Stimulated activated naive CD4-positive, alpha-beta T cell treated with Interleukin-2 at 50 U/mL for 16 hours (primary cell): ENCODE results near the gene RGR.
A peak's percentile ranks its signal among the peaks of the same experiment; 100 is the strongest.
"Not testable (repeated sequence)": the region's sequence is repeated elsewhere in the genome, so short reads cannot be mapped to it uniquely, and the experiment has no call there.

Source experiments
- DNase-seq: peaks from one replicate; lab custom pipeline; 2025; lab: John Stamatoyannopoulos, UW

The RGR gene

GRCh38 chr10:84258034-84258695, 13.3 kb downstream of the RGR start:
- DNase-seq = no peak

GRCh38 chr10:84261236-84261915, 16.5 kb downstream of the RGR start:
- no peak for DNase-seq

GRCh38 chr10:84262190-84262956, 17.5 kb downstream of the RGR start:
- DNase-seq = no peak

- no peak for DNase-seq
These were observed 18.9 kb downstream of the RGR start for GRCh38 chr10:84263716-84264115.

- peak; percentile 56 for DNase-seq
These were observed 19.8 kb downstream of the RGR start for GRCh38 chr10:84264611-84265141.

GRCh38 chr10:84265418-84265817, 20.6 kb downstream of the RGR start:
- no peak for DNase-seq

GRCh38 chr10:84267503-84268126, 22.8 kb downstream of the RGR start:
- peak; percentile 61 for DNase-seq

- no peak for DNase-seq
These were observed 24.3 kb downstream of the RGR start for GRCh38 chr10:84269162-84269561.

GRCh38 chr10:84269773-84270172, 24.9 kb downstream of the RGR start:
- no peak for DNase-seq

- DNase-seq = no peak
These were observed 25.9 kb downstream of the RGR start for GRCh38 chr10:84270708-84271107.

GRCh38 chr10:84279876-84280475, 35.1 kb downstream of the RGR start:
- DNase-seq = not testable (repeated sequence)

GRCh38 chr10:84286695-84287094, 41.8 kb downstream of the RGR start:
- DNase-seq = no peak

GRCh38 chr10:84288151-84288550, 43.3 kb downstream of the RGR start:
- DNase-seq = no peak

- no peak for DNase-seq
These were observed 44.8 kb downstream of the RGR start for GRCh38 chr10:84289521-84290200.

- DNase-seq = no peak
These were observed 45.4 kb downstream of the RGR start for GRCh38 chr10:84290235-84290634.

GRCh38 chr10:84291384-84291783, 46.5 kb downstream of the RGR start:
- no peak for DNase-seq

GRCh38 chr10:84292502-84292901, 47.6 kb downstream of the RGR start:
- DNase-seq = no peak

- no peak for DNase-seq
These were observed 48.3 kb downstream of the RGR start for GRCh38 chr10:84293171-84293570.

- DNase-seq = no peak
These were observed 48.7 kb downstream of the RGR start for GRCh38 chr10:84293574-84294016.

GRCh38 chr10:84294766-84295447, 50.1 kb downstream of the RGR start:
- DNase-seq = no peak
